ENCODE data around the gene ASAP2. TPM values are rescaled to one million over a fixed set of nuclear protein-coding genes. Genes with fewer than 3 reads are reported as not detected.
"Not testable (repeated sequence)": the region's sequence is repeated elsewhere in the genome, so short reads cannot be mapped to it uniquely, and the experiment has no call there.

Gene ASAP2
- total RNA-seq, 2 experiments from 2014 or later = not detected

DNA sequence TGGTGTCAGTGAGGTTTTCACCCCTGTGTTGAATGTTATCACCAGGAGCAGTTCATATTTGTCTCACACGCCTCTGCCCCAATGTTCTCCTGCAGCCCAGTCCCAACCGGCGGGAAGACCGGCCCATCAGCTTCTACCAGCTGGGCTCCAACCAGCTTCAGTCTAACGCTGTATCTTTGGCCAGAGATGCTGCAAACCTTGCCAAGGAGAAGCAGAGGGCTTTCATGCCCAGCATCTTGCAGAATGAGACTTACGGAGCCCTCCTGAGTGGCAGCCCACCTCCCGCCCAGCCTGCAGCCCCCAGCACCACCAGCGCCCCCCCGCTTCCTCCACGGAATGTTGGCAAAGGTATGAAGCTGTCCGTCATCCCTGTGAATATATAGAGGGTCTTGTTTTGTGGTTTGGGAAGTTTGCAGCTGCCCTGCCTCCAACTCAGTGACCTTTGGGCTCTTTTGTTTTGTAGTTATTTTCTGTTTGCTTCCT lies 181.6 kb downstream of the ASAP2 start:
- no peaks in the 10 kb centered on the region for H3K36me3 Mint-ChIP-seq (ENCODE audit: low read depth)
- no peaks in the 10 kb centered on the region for H3K9me3 Mint-ChIP-seq (ENCODE audit: insufficient read depth)
- ChIA-PET CTCF (no interaction called here), POLR2A (no interaction called here)
- H3K4me1 Mint-ChIP-seq (ENCODE audit: low read depth) = no peaks in the 10 kb centered on the region
- H3K27ac Mint-ChIP-seq = no peak overlapping the region
- DNase-seq = no peak
- H3K4me3 Mint-ChIP-seq = no peak overlapping the region
- ATAC-seq = no peak
- H3K27me3 Mint-ChIP-seq (ENCODE audit: low read depth) = peaks cover 4% of the 10 kb centered on the region

GRCh38 chr2:9388950-9389911 lies 182.6 kb downstream of the ASAP2 start:
- ATAC-seq (no peak), DNase-seq (no peak)
- Mint-ChIP-seq H3K4me3 (no peak overlapping the region), H3K4me1 (ENCODE audit: low read depth) (no peaks in the 10 kb centered on the region), H3K9me3 (ENCODE audit: insufficient read depth) (no peaks in the 10 kb centered on the region), H3K36me3 (ENCODE audit: low read depth) (no peaks in the 10 kb centered on the region), H3K27ac (no peak overlapping the region), H3K27me3 (ENCODE audit: low read depth) (peaks cover 4% of the 10 kb centered on the region)
- POLR2A ChIA-PET = no interaction called here
- CTCF ChIA-PET = no interaction called here

- Mint-ChIP-seq H3K27ac (no peak overlapping the region), H3K4me3 (no peak overlapping the region), H3K4me1 (ENCODE audit: low read depth) (no peaks in the 10 kb centered on the region), H3K9me3 (ENCODE audit: insufficient read depth) (no peaks in the 10 kb centered on the region), H3K36me3 (ENCODE audit: low read depth) (no peaks in the 10 kb centered on the region), H3K27me3 (ENCODE audit: low read depth) (peaks cover 2% of the 10 kb centered on the region)
- DNase-seq (no peak), ATAC-seq (no peak)
- POLR2A ChIA-PET = no interaction called here
- CTCF ChIA-PET = no interaction called here
These were observed 183.7 kb downstream of the ASAP2 start for GRCh38 chr2:9390151-9390850.

- DNase-seq = no peak
- CTCF ChIA-PET = no interaction called here
- Mint-ChIP-seq H3K4me1 (ENCODE audit: low read depth) (no peaks in the 10 kb centered on the region), H3K27me3 (ENCODE audit: low read depth) (peaks cover 2% of the 10 kb centered on the region), H3K9me3 (ENCODE audit: insufficient read depth) (no peaks in the 10 kb centered on the region), H3K27ac (no peak overlapping the region), H3K4me3 (no peak overlapping the region), H3K36me3 (ENCODE audit: low read depth) (no peaks in the 10 kb centered on the region)
- ATAC-seq = no peak
- POLR2A ChIA-PET = no interaction called here
These were observed 184.4 kb downstream of the ASAP2 start for GRCh38 chr2:9390991-9391390.

DNA sequence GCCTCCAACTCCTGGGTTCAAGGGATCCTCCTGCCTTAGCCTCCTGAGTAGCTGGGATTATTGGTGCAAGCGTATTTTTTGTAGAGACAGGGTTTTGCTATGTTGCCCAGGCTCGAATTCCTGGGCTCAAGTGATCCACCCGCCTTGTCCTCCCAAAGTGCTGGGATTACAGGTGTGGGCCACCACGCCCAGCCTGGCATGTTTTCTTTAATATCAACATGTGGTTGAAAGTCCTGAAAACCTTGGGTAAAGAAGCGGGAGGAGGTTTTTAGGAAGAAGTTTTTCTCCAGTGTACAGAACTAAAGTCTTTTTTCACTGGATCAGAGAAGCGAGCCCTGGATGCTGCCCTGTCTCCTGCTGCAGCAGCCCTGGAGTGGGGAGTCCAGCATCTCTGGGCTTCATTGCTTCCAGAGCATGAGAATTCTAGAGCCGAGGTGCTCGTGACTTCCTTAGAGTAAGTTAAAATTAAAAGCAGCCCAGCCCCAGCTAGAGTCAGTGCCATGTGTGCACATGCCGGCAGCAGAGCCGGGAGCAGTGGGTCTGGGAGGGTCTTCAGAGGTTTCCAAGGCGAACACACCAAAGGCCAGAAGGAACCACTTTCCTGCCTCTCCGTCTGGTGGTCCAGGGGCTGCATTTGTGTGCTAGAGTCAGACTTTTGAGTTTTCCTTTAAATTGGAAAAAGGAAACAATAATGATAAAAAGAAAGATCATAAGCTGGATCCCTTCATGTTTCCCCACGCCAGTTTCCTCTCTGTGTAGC lies 185.5 kb downstream of the ASAP2 start:
- POLR2A ChIA-PET = no interaction called here
- H3K4me3 Mint-ChIP-seq = no peak overlapping the region
- H3K27me3 Mint-ChIP-seq (ENCODE audit: low read depth) = peaks cover 1% of the 10 kb centered on the region
- ATAC-seq = no peak
- H3K27ac Mint-ChIP-seq = no peak overlapping the region
- CTCF ChIA-PET = no interaction called here
- H3K4me1 Mint-ChIP-seq (ENCODE audit: low read depth) = no peaks in the 10 kb centered on the region
- no peaks in the 10 kb centered on the region for H3K36me3 Mint-ChIP-seq (ENCODE audit: low read depth)
- no peak for DNase-seq
- no peaks in the 10 kb centered on the region for H3K9me3 Mint-ChIP-seq (ENCODE audit: insufficient read depth)

GRCh38 chr2:9392898-9393765 lies 186.5 kb downstream of the ASAP2 start:
- H3K9me3 Mint-ChIP-seq (ENCODE audit: insufficient read depth) = no peaks in the 10 kb centered on the region
- H3K27me3 Mint-ChIP-seq (ENCODE audit: low read depth) = no peaks in the 10 kb centered on the region
- no peak overlapping the region for H3K4me3 Mint-ChIP-seq
- ATAC-seq (no peak), DNase-seq (no peak)
- ChIA-PET CTCF (no interaction called here), POLR2A (no interaction called here)
- no peaks in the 10 kb centered on the region for H3K4me1 Mint-ChIP-seq (ENCODE audit: low read depth)
- H3K36me3 Mint-ChIP-seq (ENCODE audit: low read depth) = no peaks in the 10 kb centered on the region
- no peak overlapping the region for H3K27ac Mint-ChIP-seq

DNA sequence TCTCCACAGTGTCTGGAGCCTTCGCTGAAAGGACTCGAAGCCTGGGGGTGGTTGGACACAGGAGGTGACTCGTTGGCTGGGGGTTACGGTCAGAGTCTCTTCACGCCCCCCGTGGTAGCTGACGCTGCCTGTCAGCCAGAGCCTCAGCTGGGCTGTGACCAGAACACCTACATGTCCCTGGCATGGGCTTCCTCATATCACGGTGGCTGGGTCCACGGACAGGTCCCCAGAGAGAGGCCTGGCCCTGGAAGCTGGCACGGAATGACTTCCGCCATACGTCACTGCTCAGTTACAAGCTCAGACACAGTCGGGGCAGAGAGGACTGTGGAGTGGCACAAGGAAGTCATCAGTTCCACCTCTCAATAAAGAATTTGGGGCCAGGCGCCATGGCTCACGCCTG lies 188.2 kb downstream of the ASAP2 start:
- POLR2A ChIA-PET = no interaction called here

GRCh38 chr2:9397201-9397600 lies 190.6 kb downstream of the ASAP2 start:
- POLR2A ChIA-PET = no interaction called here
- Mint-ChIP-seq H3K9me3 (ENCODE audit: insufficient read depth) (no peaks in the 10 kb centered on the region), H3K4me1 (ENCODE audit: low read depth) (no peaks in the 10 kb centered on the region), H3K36me3 (ENCODE audit: low read depth) (no peaks in the 10 kb centered on the region), H3K27me3 (ENCODE audit: low read depth) (no peaks in the 10 kb centered on the region), H3K27ac (no peak overlapping the region), H3K4me3 (no peak overlapping the region)
- ATAC-seq = no peak
- CTCF ChIA-PET = no interaction called here
- DNase-seq = no peak

More for the DNA sequence above, 188.2 kb downstream of the ASAP2 start:
- no peak for DNase-seq
- Mint-ChIP-seq H3K27me3 (ENCODE audit: low read depth) (no peaks in the 10 kb centered on the region), H3K4me3 (no peak overlapping the region), H3K4me1 (ENCODE audit: low read depth) (no peaks in the 10 kb centered on the region), H3K9me3 (ENCODE audit: insufficient read depth) (no peaks in the 10 kb centered on the region), H3K36me3 (ENCODE audit: low read depth) (no peaks in the 10 kb centered on the region), H3K27ac (no peak overlapping the region)
- ATAC-seq = no peak
- CTCF ChIA-PET = no interaction called here

DNA sequence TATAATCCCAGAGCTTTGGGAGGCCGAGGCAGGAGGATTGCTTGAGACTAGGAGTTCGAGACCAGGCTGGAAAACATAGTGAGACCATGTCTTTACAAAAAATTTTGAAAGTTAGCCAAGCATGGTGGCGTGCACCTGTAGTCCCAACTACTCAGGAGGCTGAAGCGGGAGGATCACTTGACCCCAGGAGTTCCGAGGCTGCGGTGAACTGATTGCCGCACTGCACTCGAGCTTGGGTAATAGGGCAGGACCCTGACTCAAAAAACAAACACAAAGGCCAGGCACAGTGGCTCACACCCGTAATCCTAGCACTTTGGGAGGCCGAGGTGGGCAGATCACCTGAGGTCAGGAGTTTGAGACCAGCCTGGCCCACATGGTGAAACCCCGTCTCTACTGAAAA lies 191.6 kb downstream of the ASAP2 start:
- H3K36me3 Mint-ChIP-seq (ENCODE audit: low read depth); DNase-seq; H3K27me3 Mint-ChIP-seq (ENCODE audit: low read depth); H3K9me3 Mint-ChIP-seq (ENCODE audit: insufficient read depth); ATAC-seq; H3K4me1 Mint-ChIP-seq (ENCODE audit: low read depth); H3K4me3 Mint-ChIP-seq; POLR2A ChIA-PET; H3K27ac Mint-ChIP-seq; CTCF ChIA-PET: not testable (repeated sequence)

DNA sequence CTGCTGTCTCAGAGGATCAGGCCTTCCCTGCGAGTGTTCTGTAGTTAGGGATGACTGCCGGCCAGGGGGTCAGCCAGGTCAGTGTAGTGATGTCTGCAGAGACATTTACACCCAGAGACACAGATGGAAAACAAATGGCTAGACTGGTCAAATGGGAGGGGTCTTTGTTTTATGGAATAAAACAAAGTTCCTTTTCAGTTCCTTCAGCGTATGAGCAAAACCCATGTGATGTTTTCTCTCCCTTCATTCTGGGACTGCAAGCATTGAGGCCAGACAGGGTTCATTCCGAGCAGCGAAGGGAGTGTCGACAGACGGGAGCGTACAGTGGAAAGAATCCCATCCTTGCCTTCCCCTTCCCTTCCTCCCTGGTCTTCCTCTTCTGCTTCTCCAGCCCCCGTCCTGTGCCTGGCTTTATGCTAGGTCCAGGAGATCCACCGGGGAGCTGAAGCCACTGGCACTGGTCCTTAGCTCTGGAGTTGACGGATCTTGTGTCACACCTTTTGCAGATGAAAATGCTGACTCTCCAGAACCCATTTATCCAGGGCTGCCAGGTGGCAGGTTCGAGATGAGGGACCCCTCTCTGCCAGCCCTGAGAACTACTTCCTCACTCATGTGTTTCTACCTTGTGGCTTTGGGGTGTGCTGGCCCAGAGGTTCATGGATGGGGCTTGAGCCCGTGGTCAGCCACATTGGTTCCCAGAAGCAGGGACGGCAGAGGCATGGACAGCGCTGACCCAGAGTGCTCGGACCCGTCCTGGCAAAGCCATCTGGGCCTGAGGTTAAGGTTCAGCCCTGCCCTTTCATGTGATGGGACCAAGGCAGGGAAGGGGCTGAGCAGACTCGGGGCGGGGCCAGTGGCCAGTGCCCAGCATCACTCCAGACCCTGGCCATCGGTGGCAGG lies 192.5 kb downstream of the ASAP2 start:
- no peak for DNase-seq
- Mint-ChIP-seq H3K27ac (no peak overlapping the region), H3K36me3 (ENCODE audit: low read depth) (no peaks in the 10 kb centered on the region), H3K4me1 (ENCODE audit: low read depth) (no peaks in the 10 kb centered on the region), H3K9me3 (ENCODE audit: insufficient read depth) (no peaks in the 10 kb centered on the region), H3K27me3 (ENCODE audit: low read depth) (no peaks in the 10 kb centered on the region), H3K4me3 (no peak overlapping the region)
- ChIA-PET CTCF (no interaction called here), POLR2A (no interaction called here)
- ATAC-seq = no peak

Data from activated CD8-positive, alpha-beta T cell treated with anti-CD3 and anti-CD28 coated beads, Interleukin-2, amount 10 ng/mL, durations not matched to agents 7 days and 5 days (primary cell).